ENCODE results near the gene ACOXL. TPM values are rescaled to one million over a fixed set of nuclear protein-coding genes. Genes with fewer than 3 reads are reported as not detected.

Gene ACOXL
- total RNA-seq, 1 donor from 2014 or later = 0.23 TPM

DNA sequence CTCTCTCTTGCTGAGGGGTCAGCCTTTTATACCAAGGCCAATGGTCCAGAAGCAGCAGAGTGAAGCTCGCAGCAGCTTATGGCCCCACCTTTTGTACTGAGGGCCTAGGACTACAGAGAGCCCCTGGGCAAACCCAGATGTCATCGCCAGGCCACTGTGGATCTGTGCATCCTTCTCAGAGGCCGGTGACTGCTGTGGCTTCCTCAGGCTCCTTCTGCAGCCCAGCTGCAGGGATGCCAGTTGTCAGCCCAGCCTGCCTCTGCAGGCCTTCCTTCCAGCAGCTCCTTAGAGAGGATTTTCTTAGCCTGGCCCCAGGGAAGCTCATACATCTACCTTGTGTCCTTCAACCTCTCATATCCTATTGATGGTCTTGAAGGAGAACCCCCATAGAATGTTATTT, 6.5 kb upstream of the ACOXL start:
- Mint-ChIP-seq H3K27me3 (ENCODE audit: low read depth, unreplicated experiment) (peaks cover 54% of the 10 kb centered on the region), H3K4me3 (ENCODE audit: unreplicated experiment) (no peak overlapping the region), H3K27ac (ENCODE audit: unreplicated experiment) (no peak overlapping the region), H3K9me3 (ENCODE audit: unreplicated experiment) (no peaks in the 10 kb centered on the region), H3K4me1 (ENCODE audit: low read depth, unreplicated experiment) (no peaks in the 10 kb centered on the region), H3K36me3 (ENCODE audit: low read depth, unreplicated experiment) (no peaks in the 10 kb centered on the region)
- Histone ChIP-seq H4K20me1 (ENCODE audit: insufficient read depth, low read length) (no peaks in the 10 kb centered on the region), H3K4me1 (ENCODE audit: insufficient read depth, low read length) (no peaks in the 10 kb centered on the region), H3K27ac (ENCODE audit: low read depth, low read length) (no peak overlapping the region), H2AFZ (ENCODE audit: low read depth, low read length) (no peak overlapping the region), H3K4me2 (ENCODE audit: low read length) (no peak overlapping the region), H3K79me2 (ENCODE audit: insufficient read depth, low read length) (no peaks in the 10 kb centered on the region), H3K4me3 (ENCODE audit: insufficient read depth, low read depth, low read length) (no peak overlapping the region), H3K27me3 (ENCODE audit: insufficient read depth, low read length) (peaks cover 54% of the 10 kb centered on the region), H3K36me3 (ENCODE audit: insufficient read depth, low read length) (no peaks in the 10 kb centered on the region), H3K9ac (ENCODE audit: low read length) (no peak overlapping the region), H3K9me3 (ENCODE audit: insufficient read depth, low read depth, low read length) (no peaks in the 10 kb centered on the region)
- TF ChIP-seq EZH2 (IDR thresholded peaks at IDR 0.05; ENCODE audit: insufficient read depth, low read length) = no peak
- TF ChIP-seq, protein P1, sequence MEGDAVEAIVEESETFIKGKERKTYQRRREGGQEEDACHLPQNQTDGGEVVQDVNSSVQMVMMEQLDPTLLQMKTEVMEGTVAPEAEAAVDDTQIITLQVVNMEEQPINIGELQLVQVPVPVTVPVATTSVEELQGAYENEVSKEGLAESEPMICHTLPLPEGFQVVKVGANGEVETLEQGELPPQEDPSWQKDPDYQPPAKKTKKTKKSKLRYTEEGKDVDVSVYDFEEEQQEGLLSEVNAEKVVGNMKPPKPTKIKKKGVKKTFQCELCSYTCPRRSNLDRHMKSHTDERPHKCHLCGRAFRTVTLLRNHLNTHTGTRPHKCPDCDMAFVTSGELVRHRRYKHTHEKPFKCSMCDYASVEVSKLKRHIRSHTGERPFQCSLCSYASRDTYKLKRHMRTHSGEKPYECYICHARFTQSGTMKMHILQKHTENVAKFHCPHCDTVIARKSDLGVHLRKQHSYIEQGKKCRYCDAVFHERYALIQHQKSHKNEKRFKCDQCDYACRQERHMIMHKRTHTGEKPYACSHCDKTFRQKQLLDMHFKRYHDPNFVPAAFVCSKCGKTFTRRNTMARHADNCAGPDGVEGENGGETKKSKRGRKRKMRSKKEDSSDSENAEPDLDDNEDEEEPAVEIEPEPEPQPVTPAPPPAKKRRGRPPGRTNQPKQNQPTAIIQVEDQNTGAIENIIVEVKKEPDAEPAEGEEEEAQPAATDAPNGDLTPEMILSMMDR (IDR thresholded peaks at IDR 0.05; ENCODE audit: insufficient read depth, low read depth, low read length) = no peak
- no peak for FAIRE-seq
- DNase-seq (ENCODE audit: low read depth) = no peak

- Histone ChIP-seq H3K27ac (ENCODE audit: low read depth, low read length) (no peak overlapping the region), H2AFZ (ENCODE audit: low read depth, low read length) (no peak overlapping the region), H3K4me1 (ENCODE audit: insufficient read depth, low read length) (no peaks in the 10 kb centered on the region), H3K9ac (ENCODE audit: low read length) (no peak overlapping the region), H3K9me3 (ENCODE audit: insufficient read depth, low read depth, low read length) (peaks cover 2% of the 10 kb centered on the region), H3K36me3 (ENCODE audit: insufficient read depth, low read length) (no peaks in the 10 kb centered on the region), H3K27me3 (ENCODE audit: insufficient read depth, low read length) (peaks cover 58% of the 10 kb centered on the region), H3K4me3 (ENCODE audit: insufficient read depth, low read depth, low read length) (no peak overlapping the region), H4K20me1 (ENCODE audit: insufficient read depth, low read length) (no peaks in the 10 kb centered on the region), H3K4me2 (ENCODE audit: low read length) (no peak overlapping the region), H3K79me2 (ENCODE audit: insufficient read depth, low read length) (no peaks in the 10 kb centered on the region)
- no peaks in the 10 kb centered on the region for H3K4me1 Mint-ChIP-seq (ENCODE audit: low read depth, unreplicated experiment)
- H3K4me3 Mint-ChIP-seq (ENCODE audit: unreplicated experiment) = no peak overlapping the region
- TF ChIP-seq, protein P1 (IDR thresholded peaks at IDR 0.05; ENCODE audit: insufficient read depth, low read depth, low read length) = no peak
- TF ChIP-seq EZH2 (IDR thresholded peaks at IDR 0.05; ENCODE audit: insufficient read depth, low read length) = no peak
- no peak for FAIRE-seq
- H3K9me3 Mint-ChIP-seq (ENCODE audit: unreplicated experiment) = peaks cover 4% of the 10 kb centered on the region
- peaks cover 58% of the 10 kb centered on the region for H3K27me3 Mint-ChIP-seq (ENCODE audit: low read depth, unreplicated experiment)
- H3K36me3 Mint-ChIP-seq (ENCODE audit: low read depth, unreplicated experiment) = no peaks in the 10 kb centered on the region
- no peak for DNase-seq (ENCODE audit: low read depth)
- no peak overlapping the region for H3K27ac Mint-ChIP-seq (ENCODE audit: unreplicated experiment)
These were observed 6.1 kb upstream of the ACOXL start for GRCh38 chr2:110726285-110726684.

DNA sequence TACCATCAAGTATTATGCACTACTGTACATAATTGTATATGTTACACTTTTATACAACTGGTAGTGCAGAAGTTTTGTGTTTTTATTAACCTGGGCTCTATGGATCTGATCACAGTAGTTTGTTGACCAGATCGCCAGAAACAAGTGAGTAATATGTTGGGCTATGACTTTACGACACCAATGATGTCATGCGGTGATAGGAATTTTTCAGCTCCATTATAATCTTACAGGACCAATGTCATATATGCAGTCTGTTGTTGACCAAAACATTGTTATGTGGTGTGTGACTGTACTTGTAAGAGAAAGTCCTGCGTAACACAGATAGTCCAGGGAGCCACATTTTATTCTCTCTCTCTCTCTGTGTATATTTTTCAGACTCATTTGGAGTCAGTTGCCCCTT, 4.5 kb upstream of the ACOXL start:
- Histone ChIP-seq H3K4me1 (ENCODE audit: insufficient read depth, low read length) (peaks cover 3% of the 10 kb centered on the region), H3K27ac (ENCODE audit: low read depth, low read length) (no peak overlapping the region), H3K9ac (ENCODE audit: low read length) (no peak overlapping the region), H2AFZ (ENCODE audit: low read depth, low read length) (no peak overlapping the region), H3K79me2 (ENCODE audit: insufficient read depth, low read length) (no peaks in the 10 kb centered on the region), H3K4me3 (ENCODE audit: insufficient read depth, low read depth, low read length) (no peak overlapping the region), H4K20me1 (ENCODE audit: insufficient read depth, low read length) (no peaks in the 10 kb centered on the region), H3K9me3 (ENCODE audit: insufficient read depth, low read depth, low read length) (peaks cover 11% of the 10 kb centered on the region), H3K4me2 (ENCODE audit: low read length) (no peak overlapping the region), H3K27me3 (ENCODE audit: insufficient read depth, low read length) (peaks cover 62% of the 10 kb centered on the region), H3K36me3 (ENCODE audit: insufficient read depth, low read length) (no peaks in the 10 kb centered on the region)
- DNase-seq (ENCODE audit: low read depth) (no peak), FAIRE-seq (no peak)
- Mint-ChIP-seq H3K4me1 (ENCODE audit: low read depth, unreplicated experiment) (no peaks in the 10 kb centered on the region), H3K27ac (ENCODE audit: unreplicated experiment) (no peak overlapping the region), H3K36me3 (ENCODE audit: low read depth, unreplicated experiment) (no peaks in the 10 kb centered on the region), H3K27me3 (ENCODE audit: low read depth, unreplicated experiment) (peaks cover 60% of the 10 kb centered on the region), H3K9me3 (ENCODE audit: unreplicated experiment) (peaks cover 10% of the 10 kb centered on the region), H3K4me3 (ENCODE audit: unreplicated experiment) (no peak overlapping the region)
- no peak for TF ChIP-seq EZH2 (IDR thresholded peaks at IDR 0.05; ENCODE audit: insufficient read depth, low read length)
- TF ChIP-seq, protein P1 (IDR thresholded peaks at IDR 0.05; ENCODE audit: insufficient read depth, low read depth, low read length) = no peak

Measured in astrocyte (in vitro differentiated cells and primary cell).